NCI-H446 (cell line): ENCODE data around the gene VAPA.

Source experiments
- DNase-seq, 2 experiments: peaks; one replicate each; lab custom pipeline; 2025; lab: John Stamatoyannopoulos, UW

VAPA gene

DNA sequence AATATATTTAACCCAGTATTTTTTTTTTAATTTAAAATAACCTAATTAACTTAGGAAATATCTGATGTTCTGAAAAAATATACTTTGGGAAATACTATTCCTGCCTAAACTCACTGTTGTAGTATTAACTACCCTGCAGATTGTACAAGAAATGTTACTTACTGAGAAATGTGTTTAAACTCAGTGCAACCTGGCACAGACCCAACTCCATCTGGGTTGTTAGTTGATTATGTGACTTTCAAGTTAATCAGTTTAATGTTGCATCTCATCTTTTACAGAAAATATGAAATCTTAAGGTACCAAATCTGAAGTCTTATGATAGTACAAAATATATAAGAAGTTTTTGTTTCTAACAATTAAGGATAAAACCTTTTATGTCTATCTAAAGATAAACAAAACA, 27.3 kb downstream of the VAPA start:
- DNase-seq = no peak

DNA sequence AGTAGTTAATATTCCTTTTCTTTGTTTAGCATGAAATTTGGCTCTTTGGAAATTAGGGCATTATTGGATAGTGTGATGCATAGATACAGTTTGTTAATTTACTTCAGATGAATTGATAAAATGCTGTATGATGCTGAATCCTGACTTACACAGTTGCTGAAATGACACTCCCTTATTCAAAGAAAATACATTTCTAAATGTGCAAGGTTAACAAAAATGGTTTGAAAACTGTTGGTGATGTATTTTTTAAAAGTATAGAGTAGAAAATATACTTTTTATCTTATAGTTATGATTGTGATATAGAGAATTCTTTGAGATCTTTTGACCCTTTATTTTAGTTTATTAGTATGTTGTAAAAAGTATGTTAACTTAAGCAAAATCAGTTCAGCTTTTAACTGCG, 27.8 kb downstream of the VAPA start:
- DNase-seq = no peak

DNA sequence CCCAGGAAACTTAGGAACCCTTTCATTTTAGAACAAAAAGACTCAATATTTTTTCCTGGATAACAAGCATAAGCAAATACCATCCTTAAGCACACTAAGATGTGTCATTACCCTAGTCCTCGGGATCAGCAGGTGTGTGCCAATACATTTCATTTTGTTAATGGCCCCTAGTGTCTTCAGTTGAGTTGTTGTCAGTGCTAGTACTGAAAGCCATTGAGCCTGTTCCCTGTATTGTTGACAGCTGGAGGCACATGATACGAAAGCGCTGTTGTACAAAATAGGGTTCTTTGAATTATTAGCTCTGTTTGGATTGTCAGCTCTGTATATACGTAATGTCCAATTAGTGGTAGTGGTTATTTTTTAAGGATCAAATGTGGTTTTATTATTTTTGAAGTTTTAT, 29.5 kb downstream of the VAPA start:
- no peak for DNase-seq

DNA sequence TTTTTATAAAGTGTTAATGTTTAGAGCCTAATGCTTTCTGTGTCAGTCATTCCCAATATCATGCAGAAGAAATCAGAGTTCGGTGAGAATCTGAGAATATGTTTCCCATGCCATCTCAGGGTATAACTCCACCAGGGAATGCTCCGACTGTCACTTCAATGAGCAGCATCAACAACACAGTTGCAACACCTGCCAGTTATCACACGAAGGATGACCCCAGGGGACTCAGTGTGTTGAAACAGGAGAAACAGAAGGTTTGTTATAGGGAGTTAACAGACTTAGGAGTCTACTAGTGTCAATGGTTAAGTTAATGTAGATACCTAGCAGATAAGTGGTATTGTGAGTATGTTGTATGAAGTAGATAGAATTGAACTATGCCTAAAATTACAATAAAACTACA, 31.0 kb downstream of the VAPA start:
- no peak for DNase-seq

DNA sequence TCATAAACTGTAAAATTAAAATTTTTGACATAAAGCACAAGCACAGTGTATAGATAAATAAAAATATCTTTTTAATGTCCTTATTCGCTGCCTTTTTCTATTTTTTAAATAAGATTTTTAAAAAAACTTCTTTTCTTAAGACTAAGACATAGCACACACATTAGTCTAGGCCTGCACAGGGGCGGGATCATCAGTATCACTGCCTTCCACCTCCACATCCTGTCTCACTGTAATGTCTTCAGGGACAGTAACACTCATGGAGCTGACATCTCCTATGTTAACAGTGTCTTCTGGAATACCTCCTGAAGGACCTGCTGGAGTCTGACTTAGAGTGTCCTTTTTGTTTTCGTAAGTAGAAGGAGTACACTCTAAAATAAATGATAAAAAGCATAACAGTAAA, 33.0 kb downstream of the VAPA start:
- no peak for DNase-seq

DNA sequence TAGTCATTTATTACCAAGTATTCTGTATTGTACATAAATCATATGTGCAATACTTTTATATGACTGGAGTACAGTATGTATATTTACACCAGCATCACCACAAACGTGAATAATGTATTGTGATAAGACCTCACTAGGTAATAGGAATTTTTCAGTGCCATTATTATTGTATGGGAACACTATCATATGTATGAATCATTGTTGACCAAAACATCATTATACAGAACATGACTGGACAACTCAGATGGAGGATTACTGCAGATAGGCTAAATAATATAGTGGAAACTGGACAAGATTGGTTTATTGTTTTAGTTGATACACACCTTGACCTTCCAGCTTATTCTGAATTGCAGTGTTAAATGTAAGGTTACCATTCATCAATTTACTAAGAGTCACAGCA, 33.4 kb downstream of the VAPA start:
- DNase-seq = no peak

DNA sequence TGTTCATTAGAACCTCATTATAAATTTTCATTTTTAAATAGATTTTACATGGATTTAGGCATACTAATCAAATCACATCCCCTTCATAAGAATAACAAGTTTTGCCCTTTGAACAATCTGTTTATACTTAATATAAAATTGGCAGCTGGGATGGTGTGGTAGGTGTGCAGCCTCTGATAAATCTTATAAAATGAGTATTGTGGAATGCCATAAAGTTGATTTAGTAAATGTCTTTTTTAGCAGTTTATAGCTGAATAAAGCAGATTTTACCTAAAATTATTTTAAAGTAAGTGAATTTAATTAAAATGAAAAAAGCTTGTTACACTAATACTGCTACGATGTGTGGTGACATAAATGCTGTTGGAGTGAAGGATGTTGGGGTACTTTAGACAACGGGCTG, 35.5 kb downstream of the VAPA start:
- no peak for DNase-seq

DNA sequence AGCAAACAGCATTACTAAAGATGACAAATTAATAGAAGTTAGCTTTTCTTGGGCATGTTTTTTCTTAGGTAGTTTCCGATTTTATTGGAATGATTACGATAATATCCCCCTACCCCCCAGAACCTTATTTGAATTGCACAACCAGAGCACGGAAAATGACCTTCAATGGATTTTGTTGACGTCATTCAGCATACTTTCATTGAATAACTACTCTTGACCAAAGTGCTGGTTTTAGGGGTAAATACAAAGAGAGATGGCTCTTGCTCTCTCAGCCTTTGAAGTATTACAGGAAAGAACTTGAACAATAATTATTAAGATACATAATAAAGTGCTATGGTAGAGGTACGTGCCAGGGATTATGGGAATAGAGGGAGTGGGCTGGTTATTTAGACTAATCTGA, 36.0 kb downstream of the VAPA start:
- DNase-seq = no peak

DNA sequence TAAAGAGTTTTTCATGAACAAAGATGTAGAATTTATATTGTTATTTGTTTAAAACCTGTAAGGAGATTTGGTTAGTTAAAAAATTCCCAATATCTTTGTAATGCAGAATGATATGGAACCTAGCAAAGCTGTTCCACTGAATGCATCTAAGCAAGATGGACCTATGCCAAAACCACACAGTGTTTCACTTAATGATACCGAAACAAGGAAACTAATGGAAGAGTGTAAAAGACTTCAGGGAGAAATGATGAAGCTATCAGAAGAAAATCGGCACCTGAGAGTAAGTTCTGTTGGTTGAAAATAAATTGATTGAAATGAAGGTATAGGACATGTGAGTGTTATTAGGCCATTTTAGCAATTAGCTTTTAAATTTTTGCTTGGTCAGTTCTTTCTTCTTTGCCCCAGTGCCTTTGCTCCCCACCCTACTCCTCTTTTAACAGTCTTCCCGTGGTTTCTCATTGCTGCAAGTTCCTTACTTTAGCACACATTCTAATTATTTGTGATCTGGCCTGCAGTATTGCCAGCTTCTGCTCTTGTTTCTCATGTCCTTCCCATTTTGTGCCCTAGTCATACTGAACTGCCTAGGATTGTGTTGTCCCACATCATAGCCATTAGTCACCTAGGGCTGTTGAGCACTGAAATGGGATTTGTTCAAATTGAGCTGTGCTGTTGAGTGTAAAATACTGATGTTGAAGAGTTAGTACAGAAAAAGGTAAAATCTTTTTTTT, 36.6 kb downstream of the VAPA start:
- no peak for DNase-seq

DNA sequence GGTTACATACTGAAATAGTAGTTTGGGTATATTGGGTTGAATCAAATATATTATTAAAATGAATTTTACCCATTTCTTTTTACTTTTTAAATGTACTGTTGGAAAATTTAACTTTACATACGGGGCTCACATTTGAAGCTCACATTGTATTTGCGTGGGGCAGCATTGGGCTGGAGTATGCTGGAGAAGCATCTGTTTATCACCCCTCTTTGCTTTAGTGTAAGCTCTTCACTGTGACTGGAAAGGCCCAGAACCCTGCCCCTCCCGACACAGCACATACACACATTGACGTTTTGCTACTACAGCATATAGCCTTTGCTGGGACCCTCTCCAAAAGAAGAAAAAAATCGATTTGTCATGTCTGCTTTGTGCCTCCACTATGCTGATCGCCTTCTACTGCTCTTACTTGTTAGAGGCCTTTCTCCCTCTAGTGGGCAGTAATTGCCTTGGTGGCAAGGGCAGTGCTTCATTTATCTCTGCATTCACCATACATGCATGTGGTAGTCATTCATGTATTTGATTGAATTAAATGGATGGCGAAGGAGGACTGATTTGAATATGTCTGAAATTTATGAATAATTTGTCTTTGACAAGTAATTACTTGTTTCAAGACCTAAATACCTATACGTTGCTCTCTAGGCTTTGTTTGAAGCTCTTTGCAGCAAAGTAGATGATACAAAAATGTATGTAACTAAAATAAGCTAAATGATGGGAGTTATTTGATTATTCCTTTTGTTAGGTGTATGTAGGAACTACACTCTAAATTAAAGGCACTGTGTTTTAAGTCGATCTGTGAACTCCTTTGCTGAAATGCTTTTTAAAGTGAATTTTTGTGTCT, 37.4 kb downstream of the VAPA start:
- DNase-seq = peak; percentile 4 to 54

DNA sequence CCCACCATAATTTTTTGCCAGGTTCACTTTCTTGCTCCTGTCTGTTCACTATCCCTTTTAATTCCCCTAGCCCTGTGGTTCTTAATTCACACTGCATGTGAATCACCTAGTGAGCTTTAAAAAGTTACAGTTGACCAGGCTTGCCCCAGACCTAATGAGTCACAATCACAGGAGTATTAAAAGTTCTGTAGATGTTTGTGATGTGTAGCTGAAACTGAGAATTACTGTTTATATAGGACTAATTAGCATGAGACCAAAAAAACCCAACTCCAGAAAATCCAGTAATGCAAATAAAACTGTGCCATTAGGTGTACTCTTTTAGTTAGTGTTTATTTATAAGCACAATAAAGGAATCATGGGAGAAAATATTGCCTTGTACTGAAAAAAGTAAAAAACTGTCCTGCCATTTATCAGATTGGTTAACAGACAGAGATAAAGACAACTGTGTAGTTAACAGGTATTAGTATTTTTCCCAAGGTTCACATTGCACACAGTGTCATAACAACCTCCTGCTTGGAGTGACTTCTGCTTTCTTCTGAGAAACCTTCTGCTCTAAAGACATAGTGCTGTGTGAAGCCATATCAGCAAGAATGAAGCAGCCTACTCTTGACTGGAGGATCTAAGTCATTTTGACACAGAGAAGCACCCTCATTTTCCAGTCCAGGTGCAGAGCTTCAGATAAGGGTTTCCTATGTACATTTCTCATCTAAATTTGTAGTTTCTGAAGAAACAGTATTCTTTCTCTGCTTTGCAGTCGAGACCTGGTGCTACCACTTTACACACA, 39.0 kb downstream of the VAPA start:
- no peak for DNase-seq

DNA sequence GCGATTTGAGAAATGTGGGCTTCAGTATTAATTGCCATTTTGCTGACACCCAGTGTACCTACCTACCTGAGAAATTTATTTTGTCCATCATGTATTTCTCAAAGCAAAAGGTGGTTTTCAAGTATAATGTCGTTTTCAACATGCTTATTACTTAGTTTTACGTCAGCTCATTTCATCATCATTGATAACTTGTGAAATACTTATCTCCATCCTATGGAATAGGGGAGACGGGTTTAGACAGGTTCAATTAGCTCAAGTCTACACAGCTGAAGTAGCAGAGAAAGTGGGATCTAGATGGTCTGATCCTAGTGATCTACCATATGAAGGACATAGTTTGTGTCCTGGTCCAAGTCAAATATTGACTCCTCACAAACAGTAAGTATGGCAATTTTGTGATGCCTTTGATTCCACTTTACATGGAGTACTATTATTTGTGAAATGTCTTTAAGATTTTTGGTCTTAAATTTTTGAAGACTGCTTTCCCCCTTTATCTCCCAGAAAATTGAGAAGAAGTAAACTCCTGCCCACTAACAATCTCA, 45.1 kb downstream of the VAPA start:
- DNase-seq = no peak

DNA sequence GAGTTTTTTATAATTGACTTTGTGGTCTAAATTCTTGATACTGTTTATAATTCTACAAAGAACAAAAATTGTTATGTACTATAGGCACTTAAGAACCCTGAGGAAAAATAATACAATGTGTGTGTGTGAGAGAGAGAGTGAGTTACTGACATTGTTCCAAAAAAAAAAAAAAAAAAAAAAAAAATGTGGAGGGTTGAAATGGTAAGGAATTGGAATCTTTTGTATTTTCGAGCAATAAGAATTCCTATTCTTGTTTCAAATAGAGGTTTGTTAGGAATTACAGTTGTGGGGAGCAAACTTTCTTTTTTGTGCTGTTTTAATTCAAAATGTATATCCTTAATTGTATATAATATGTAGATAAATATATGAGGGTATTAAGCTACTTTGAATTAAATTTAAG, 45.7 kb downstream of the VAPA start:
- no peak for DNase-seq

DNA sequence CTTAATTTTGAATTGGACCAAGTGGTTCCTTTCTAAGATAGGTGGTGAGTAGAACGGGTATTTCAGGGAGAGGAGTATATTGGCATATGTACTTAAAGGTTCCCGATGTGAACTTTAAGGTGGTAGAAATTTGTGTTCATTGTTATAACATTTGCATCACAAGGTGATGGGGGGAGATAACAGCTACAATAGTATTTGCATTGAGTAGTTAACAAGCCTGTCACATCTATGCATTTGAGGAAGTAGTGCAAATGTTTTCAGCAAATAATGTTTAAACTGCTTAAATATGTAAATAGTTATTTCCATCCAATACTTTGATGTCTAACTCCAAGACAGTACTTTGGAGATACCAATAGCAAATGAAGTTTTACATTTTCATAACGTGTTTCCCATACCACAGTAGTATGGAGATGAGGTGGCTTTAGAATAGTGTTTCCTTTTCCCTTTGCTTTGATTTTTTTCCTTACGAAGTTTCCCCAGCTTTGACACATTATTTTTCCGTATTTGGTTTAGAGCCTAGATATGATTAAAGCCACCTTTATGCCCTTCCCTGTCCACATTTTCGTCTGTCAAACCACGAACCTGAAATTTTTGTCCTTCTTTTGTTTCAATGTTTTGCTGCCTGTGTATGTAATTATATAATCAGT, 46.6 kb downstream of the VAPA start:
- no peak for DNase-seq

DNA sequence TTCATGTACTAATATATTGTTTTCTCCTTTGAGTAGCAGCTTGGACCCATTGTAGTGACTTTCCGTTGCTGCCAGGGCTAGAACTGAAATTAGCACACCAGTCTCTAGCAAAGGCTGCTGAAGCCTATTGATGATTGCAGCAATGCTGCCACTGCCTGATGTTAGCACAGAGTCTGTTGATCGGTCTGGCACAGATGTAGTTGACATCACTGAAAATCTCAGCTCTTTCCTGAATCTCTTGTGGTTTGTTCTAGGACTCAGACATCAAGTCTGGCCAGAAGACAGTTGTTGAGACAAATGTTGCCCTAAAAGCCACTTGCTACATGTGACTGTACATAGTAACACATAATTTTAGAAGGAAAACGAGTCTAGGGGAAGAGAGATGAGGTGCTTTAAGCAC, 47.2 kb downstream of the VAPA start:
- DNase-seq = no peak

DNA sequence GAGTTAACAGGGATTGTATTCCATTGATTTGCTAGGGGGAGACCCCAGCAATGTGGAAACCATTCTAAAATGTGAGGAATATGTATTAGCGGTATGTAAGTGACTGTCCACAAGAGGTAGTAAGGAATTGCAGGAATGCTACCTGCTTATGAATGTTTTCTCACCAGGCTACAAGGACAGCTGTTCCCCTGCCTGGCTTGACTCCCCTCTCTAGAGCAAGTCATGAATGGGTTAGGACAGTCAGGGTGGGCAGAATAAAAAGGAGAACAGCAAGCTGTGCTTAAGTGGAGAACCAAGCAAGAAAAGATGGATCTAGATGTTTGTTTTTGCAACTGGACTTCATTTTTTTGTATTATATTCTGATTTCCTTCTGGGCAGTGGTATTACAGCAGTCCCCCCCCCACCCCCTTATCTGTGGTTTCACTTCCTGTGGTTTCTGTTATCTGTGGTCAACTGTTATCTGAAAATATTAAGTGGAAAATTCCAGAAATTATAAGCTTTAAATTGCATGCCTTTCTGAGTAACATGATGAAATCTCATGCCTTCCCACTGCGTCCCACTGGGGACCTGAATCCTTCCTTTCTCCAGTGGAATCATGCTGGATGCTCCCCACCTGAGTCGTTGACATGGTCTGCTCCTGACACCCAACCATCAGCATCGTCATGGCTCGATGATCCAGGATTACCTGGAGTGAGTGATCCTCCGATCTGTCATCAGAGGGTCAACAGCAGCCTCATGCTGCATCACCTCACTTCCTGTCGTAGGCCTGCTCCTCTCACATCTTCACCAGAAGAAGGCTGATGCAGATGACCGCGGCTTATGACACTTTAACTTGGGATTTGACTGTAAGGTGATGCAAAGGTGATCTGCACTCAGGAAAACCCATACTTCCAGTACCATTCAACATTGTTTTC, 52.2 kb downstream of the VAPA start:
- no peak for DNase-seq

DNA sequence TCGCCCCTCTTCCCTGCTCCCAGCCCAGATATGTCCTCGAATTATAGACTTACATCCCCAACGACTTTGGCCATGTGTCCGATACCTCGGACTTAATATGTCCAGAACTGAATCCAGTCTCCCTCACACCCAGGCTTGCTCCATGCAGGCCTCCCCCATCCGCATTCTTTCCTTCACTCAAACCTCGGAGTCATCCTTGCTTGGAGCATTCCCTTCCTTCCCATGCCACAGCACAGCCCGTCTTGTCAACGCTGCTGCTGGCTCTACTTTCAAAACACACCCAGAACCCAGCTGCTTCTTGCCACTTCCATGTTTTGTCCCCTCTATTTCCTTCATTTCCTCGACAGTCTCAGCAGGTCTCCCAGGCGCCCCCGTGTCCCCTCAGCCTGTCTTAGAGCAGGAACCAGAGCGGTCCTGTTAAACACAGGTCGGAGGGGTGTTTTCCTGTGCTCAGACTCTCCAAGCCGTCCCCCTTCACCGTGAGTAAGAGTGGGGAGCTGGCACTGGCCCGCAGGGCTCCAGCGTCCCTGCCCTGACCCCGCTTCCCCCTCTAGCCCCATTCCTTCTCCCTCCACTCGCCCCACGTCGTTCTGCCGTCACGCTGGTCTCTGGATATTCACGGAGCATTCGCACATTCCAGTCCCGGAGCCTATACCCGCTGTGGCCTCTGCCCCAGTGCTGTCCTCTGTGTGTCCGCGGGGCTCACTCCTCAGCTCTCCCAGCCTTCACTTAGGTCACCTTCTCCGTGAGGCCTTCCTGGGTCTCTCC, 54.4 kb downstream of the VAPA start:
- DNase-seq = no peak

DNA sequence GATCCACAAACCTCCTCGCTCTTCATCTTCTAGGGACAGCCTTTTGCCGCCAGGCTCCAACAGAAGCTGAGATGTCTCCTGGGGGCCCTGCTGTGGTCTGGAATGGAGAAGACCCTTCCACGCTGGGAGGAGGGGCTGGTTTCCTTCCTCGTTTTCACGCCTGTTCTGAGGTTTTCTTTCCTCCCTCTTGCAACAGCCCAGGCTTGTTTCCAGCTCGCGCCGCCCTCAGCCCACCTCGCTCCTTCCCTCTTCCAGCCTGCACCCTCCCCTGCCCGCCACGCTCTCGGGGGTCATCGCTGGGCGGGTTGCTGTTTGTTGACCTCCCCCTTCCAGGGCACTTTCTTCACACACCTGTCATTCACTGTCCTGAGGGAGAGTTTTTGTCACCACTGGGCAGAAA, 55.4 kb downstream of the VAPA start:
- no peak for DNase-seq

DNA sequence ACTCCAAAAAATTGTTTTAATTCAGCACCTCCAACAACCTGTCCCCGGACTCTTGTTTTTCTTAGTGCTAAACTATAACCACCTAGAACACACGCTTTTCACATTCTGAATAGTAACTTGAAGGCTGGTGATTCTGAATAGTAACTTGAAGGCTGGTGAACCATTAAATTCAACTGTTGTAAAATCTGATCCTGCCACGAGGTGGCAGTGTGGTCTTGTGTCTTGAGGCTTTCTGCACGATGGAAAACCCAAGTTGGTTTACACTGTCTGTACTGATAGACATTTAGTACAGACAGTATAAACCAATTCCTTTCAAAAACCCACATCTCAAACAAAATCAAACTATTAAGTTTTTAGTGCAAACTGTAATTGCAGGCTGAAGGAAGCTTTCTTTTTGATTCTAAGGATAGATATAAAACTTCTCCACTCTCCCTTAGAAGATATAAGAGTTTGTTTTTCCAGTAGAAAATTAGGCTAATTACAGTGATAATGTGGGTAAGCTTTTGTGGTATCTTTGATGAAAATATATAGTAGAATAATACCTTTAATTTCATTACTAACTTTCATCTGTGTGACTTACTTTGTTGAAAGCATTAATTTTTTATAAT, 57.6 kb downstream of the VAPA start:
- peak; percentile 75 to 82 for DNase-seq

DNA sequence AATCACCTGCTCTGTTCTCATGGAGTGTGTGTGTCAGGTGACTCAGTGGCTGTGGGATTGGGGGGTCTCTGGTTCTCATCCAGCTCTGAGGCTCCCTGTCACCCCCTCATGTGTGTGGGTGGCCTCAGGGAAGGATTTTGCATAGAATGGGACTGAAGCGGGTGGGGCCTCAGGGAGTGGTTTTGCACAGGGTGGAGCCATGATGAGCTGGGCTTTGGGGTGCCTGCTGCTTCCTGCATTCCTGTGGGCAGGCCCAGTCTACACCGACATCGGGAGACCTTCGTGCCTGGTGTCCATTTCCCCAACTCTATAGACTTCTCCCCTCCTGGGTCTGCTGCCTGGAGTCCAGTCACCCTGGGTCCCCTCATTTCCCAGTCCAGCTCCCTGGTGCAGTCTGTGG, 59.7 kb downstream of the VAPA start:
- no peak for DNase-seq
